HG03045 (cell line): ENCODE data around the gene MPV17.
"Not testable (repeated sequence)": the region's sequence is repeated elsewhere in the genome, so short reads cannot be mapped to it uniquely, and the experiment has no call there.

ENCODE experiments used
- ATAC-seq: cut with Tn5 transposase; IDR thresholded peaks from one replicate; pipeline ENCODE4 v1.9.1; 2021; ENCODE audit warnings: mild to moderate bottlenecking, moderate library complexity; ENCODE audit not compliant: unreplicated experiment

MPV17 gene

DNA sequence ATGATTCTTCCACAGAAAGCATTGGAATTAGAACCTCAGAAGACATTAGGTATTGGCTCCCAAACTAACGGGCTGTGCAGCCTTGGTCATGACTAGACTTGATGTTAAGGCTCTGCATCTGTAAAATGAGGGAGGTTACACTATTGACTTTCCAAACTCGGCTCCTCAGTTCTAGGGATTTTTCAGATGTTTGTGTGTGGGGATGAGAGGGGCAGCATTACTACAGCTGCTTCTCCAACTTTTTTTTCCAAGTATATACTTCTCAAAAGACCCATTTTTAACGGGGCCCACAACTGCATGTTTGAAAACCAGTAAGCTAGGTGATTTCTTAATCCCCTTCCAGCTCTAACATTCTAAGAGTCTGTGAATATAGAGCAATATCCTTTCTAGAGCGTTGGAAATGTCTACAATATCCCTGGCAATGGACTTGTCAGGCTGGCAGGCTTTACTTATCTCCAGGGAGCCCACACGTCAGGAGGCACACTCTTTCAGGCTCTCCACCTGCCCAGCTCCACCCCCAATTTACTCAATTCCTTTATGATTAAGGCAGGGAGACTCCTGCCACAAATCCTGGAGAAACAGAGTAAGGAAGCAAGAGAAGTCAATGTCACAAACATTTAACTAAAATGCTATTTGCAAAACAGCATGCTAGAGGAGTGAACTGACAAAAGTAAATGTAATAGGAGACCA, 844 bp upstream of the MPV17 start:
- no peak for ATAC-seq

DNA sequence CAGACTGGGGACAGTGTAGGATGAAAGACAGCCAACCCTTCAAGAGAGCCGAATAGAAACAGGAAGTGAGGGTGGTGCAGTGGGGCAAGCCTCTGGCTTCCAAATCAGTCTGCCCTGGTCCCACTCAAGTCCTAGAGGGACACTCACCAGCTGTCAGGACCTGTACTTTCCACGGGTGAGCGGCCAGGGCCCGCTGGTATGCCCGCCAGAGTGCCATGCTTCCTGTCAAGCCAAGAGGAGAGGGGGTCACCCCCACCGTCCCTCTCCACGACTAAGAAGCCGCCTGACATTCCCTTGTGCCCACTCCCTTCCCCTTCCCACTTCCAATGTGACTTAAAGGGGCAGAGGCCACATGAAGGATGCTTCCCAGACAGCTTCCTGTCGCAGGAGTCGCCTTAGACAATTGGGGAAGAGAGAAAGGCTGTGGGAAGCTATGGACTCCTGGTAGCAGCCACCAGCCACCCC, 564 bp downstream of the MPV17 start:
- ATAC-seq: no peak

DNA sequence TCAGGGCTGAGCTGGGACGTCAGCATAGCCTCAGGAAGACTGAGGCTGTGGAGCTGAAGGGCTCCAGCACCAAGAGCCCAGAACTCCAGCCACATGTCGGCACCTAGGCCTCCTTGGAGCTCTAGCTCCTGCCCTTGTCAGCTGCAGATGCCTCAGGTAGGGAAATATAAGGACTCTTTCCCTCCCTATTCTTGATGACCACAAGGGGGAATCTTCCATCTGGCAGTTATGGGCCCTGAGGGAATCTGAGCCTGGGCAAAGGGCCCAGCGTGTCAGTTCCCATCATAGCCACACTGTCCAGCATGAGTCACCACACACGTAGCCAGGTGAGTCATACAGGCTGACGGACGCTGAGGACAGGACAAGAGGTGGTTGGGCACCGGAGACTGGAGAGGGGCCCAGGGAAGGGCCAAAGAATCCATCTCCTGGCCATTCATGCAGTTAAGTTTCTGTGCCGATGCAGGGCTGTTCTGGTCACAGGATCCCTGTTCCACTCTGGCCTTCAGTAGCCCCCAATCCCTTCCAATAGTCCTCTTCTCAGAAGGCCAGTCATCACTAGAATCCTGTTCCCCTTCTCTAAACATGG, 1.8 kb downstream of the MPV17 start:
- no peak for ATAC-seq

DNA sequence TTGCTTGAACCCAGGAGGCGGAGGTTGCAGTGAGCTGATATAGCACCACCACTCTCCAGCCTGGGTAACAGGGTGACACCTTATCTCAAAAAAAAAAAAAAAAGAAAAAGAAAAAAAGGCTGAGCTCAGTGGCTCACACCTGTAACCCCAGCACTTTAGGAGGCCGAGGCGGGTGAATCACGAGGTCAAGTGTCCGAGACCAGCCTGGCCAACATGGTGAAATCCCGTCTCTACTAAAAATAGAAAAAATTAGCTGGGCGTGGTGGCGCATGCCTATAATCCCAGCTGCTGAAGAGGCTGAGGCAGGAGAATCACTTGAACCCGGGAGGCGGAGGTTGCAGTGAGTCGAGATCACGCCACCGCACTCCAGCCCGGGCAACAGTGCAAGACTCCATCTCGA, 3.1 kb downstream of the MPV17 start:
- not testable (repeated sequence) for ATAC-seq

DNA sequence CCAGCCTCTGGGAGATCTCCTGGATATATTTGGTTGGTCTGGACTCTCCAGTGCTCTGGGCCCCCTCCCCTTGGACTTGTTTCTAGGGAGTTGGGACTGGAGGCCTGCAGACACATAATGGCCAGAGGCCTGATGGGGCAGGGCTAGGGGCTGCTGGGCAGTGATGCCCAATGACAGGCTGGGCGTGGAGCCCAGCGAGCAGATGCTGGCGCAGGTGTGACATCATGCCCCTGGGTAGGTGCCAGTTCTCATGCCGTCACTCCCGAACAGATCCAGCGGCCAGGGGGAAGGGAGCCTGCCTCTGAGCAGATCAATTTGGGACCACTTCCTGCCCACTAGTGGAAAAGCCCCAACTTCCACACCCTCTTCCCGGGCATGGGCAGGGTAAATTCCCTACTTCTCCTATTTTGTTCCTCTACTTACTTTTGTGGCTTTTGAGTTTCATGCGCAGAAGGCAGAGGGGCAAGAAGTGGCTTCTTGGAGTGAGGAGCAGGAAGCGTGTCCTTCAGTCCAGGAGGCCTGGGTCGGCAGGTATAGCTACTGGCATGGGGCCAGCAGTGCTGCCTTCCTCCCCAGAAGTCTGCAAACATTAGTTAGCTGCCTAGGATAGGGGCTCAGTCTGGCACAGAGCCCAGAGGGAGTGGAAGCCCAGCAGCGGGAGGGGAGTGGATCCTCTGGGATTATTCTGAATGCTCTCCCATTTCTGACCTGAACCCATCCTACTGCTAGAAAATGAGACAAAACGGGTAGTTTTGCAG, 6.1 kb downstream of the MPV17 start:
- ATAC-seq: no peak

DNA sequence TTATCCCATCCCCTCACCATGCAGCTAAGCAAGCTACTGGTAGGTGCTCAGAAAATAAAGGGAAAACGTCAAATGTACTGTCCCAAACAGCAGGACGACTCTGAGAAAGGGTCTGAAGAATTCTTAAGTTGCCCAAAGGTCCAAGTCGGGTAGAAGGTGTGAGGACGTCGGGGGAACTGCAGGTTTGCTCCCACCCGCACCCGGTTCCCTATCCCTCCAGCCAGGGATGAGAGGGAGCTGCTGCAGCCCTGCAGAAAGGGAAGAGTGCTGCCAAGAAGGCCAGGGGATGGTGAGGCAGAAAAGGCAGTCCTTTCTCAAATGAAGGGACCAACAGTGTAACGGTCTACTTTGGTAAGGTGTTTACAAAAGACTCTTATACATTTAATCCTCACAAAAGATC, 7.8 kb downstream of the MPV17 start:
- no peak for ATAC-seq

DNA sequence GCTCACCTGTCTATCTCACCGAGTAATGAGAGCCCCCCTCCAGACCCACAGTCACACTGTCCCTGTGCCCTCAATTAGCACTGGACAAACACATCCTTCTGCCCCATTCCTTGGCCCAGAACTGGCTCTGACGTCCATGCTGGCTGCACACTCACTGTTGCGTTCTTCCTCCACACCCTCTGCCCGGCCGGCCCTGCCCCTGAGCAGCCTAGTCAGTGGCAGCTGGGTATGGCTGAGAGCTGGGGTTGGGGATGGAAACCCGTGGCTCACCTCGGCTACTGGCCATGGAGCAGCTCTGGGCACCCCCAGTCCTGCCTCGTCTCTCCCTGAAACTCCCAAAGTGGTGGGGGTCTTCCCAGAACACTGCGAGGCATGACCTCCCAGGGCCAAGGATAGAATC, 8.2 kb downstream of the MPV17 start:
- ATAC-seq: no peak

DNA sequence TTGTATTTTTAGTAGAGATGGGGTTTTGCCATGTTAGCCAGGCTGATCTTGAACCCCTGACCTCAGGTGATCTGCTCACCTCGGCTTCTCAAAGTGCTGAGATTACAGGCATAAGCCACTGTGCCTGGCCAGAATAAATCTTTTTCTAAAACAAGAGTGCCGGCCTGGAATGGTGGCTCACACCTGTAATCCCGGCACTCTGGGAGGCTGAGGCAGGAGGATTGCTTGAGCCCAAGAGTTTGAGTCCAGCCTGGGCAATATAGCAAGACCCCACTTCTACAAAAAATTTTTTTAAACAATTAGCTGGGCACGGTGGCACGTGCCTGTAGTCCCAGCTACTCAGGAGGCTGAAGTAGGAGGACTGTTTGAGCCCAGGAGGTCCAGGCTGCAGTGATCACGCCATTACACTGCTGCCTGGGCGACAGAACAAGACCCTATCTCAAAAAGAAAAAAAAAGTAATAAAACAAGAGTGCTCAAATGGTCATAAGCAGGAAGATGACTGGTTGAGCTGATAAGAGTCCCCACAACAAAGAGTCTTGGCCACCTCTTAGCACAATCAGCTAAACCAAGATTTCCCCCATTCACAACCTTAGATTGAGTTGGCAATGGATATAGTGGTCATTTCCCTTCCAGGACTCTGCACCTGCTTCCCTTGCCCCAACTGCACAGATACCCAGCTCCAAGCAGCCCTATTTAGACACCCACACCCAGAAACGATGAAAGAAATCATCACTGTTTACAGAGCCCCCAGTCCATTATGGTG, 8.8 kb downstream of the MPV17 start:
- no peak for ATAC-seq

DNA sequence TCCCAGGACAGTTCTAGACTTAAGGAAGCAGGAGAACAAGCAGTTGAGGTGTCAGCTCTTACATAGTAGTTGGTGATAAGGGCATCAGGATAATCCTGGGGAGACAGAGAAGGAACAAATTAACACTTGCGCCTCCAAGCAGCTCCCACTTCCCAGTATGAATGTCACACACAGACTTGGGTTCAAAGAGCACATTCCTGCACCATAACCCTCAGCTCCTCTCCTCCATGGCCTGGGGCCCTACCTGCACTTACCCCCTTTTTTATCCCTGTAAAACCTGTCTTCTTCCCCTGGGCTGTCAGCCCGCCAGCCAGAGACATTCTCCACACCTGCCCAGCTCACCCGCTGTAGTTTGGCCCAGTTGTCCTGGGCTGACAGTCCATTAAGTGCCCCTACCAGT, 10.7 kb downstream of the MPV17 start:
- ATAC-seq: no peak

DNA sequence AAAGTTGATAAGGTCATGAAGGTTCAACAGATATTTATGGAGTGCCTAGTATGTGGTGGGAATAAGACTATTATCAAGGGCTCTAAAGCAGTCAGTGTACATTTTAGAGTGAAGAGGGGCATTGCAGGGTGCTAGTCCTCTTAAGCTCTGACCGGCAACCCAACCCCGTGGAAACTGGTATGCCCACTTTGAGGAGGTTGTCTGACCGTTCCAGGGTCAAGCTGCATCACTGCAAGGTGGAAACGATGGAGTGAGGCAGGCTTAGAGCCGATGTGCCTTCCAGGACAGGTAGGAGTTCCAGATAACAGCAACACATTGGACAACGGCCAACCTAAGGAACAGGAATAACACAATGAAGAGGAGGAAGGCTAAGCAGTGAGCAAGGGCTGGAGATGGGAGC, 13.2 kb downstream of the MPV17 start:
- no peak for ATAC-seq

DNA sequence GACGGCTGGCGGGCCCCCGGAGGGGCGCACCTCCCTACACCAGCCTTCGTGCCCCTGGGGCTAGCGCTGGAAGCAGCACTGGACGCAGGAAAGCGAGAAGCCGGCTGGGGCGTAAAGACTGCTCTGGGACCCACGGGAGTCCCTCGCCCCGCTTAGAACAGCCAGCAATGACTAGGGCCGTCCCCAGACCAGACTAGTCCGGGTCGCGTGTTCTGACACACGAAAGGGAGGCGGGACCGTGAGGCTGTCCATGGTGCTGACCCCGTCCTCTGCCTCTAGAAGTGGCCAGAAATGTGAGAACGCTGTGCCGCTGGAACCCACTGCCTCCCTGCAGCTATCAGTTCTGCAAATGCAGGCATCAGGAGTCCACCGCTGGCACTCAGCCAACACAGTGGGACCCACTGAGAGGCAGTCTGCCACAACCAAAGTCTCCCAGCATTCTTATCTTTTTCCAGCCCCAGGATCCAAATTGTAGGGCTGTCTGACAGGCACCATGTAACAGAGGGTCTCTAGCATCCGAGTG, 14.5 kb downstream of the MPV17 start, which contains the start of gene UCN:
Gene UCN, minus strand, starts transcription at position 87 of the 523 bp plus-strand sequence. CDS start 550 bp downstream, outside the sequence.
- no peak for ATAC-seq

DNA sequence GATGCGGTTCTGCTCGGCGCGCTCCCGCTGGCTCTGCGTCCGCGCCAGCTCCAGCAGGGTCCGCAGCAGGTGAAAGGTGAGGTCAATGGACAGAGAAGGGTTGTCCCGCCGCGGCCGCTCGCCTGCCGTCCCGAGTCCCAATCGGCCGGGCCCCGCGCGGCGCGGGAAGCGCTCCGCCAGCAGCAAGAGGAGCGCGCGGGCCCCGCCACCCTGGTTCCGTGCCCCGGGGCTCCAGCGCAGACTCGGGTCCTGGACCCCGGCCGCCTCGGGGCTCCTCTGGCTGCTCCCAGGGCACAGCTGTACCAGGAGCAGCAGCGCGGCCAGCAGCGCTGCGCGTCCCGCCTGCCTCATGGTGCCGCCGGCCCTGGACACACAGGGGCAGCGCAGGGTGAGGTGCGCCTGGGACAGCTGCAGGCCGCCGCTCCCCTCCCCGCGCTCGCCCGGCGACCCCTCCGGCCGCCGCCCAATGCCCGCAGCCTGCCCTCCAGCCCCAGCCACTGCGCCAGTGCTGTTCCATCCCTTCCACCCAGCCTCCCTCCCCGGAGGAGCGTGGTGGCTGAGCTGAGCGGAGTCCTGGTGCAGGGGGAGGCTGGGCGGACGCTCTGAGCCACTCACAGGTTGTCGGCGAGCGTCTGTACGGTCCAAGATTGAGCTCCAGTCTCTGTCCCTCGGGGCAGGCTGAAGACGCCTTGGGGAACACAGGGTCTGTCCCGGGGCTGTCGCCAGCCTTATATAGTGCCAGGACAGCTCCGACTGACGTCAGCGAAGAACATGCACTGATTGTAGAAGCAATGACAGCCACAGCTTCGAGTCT, 15.1 kb downstream of the MPV17 start:
- ATAC-seq: no peak

DNA sequence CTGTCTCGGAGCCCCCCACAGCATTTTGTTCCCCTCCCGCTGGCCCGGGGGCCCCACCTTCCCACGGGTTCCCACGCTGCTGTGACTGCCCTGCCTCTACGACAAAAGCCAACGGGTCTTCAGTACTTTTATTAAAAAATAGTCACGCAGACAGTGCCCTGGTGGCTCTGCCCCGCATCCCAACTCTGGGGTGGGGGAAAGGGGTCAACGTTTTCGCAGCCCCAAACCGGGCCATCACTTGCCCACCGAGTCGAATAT, 15.7 kb downstream of the MPV17 start:
- ATAC-seq: no peak

DNA sequence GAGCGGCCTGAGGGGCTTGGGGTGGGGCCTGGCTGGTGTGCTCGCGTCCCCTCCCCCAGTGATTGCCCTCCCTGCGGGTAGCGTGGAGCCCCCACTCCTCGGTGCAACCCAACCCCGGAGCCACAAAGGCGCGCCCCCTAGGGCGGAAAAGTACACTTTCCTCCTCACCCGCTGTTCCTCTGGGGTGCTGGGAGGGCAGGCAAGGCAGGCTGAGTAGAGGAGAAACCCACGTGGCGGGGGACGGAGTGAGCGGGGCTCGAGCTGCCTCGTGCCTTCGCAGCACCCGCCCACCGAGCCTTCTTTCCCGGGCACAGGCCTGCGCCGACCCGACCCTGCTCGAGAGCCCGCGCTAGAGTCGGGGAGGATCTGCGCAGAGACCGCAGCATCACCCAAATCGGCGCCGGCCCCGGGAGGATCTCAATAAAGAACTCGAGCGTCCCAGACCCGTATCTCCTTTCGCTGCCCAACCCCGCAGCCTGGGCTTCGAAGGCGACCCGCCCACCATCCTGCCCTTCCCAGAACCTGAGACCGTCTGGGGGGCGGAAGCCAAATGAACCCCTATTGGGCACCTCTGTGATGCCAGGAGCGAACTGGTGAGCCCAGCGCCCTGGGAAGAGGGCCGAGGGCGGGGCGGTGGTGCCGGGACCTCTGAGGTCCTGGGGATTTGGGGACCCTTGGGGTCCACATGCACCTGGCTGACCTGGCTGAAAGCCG, 16.2 kb downstream of the MPV17 start:
- ATAC-seq: no peak

DNA sequence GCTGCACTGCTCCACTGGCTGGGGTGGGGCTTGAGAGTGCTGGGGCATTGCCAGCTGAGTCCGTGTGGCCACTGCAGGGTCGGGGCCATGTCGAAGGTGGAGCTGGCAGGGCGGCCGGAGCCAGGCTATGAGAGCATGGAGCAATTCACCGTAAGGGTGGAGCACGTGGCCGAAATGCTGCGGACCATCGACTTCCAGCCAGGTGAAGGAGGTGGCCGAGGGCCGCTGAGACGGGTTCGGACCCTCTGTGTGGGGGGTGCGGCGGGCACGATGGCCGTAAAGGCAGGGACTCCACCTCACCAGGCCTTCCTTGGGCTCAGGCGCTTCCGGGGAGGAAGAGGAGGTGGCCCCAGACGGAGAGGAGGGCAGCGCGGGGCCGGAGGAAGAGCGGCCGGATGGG, 16.8 kb downstream of the MPV17 start:
- no peak for ATAC-seq

DNA sequence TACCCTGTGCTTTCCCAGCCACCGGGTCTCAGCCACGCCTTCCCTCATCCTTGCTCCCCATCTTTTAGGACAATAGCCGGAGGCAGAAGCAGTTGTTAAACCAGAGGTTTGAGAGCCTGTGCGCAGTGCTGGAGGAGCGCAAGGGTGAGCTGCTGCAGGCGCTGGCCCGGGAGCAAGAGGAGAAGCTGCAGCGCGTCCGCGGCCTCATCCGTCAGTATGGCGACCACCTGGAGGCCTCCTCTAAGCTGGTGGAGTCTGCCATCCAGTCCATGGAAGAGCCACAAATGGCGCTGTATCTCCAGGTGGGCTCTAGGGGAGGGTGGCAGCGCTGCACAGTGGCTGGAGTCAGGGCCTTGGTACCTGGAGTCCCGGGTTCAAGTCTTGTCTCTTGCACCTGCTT, 17.4 kb downstream of the MPV17 start:
- ATAC-seq: no peak

DNA sequence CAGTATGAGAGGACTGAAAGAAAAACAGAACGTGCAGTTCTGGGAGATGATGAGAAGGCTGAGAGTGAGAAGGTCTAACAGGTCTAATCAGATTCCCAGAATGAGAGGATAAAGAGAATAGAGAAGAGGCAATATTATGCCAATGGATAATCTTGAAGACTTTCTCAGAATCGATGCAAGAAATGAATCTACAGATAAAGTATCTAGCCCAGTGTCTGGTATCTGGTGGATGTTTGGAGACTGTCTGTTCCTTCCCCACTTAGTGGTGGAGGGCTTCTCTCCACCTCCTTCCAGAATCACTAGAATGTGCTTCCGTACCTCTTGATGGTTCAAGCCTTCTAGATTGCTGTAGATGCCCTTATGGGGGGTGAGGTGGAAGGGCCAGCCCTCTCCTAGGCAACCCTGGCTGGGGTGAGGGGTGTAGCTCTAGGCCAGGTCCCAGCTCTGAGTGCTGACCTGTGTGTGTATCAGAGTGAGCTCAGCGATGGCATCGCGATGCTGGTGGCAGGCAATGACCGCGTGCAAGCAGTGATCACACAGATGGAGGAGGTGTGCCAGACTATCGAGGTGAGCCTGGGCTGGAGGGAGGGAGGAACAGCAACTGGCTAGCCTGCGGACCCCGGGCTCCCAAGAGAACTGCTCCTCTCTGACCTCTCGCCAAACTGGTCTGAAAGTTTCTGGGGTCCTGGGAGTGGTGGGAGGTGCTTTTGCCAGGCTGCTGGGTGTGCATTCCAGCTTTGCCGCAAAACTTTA, 18.2 kb downstream of the MPV17 start:
- ATAC-seq: no peak

DNA sequence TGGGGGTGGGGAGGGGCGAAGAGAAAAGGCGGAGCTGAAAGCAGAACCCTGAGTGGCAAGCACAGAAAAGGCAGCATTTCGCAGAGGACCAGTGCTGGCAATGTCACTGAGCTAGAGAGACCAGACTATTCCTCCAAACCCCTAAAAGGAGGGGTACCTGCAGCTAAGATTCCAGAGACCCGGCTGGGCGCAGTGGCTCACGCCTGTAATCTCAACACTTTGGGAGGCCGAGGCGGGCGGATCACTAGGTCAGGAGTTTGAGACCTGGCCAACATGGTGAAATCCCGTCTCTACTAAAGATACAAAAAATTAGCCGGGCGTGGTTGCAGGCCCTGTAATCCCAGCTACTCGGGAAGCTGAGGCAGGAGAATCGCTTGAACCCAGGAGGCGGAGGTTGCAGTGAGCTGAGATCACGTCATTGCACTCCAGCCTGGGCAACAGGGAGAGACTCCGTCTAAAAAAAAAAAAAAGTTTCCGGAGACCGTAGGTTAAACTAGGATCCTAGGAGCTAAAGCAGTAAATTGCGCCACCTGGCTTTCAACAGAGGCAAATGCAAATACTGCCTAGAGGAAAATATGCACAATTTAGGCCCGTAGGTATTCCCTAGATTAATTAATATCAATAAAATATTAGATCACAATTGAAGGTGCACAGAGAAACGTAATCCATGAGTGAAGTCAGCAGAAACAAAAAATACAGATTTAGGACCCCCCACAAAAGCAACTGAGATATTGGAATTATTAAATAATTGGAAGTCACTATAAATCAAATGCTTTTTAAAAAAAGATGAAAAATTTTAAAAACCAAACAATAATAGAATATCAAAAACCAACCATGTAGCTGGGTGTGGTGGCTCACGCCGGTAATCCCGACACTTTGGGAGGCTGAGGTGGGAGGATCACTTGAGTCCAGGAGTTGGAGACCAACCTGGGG, 19.5 kb downstream of the MPV17 start:
- no peak for ATAC-seq
